HG03571 (cell line): ENCODE data around the gene SUGP2.

Experiments used
- ATAC-seq: cut with Tn5 transposase; IDR thresholded peaks from one replicate; pipeline ENCODE4 v1.9.1; 2021; ENCODE audit not compliant: unreplicated experiment

SUGP2 gene

DNA sequence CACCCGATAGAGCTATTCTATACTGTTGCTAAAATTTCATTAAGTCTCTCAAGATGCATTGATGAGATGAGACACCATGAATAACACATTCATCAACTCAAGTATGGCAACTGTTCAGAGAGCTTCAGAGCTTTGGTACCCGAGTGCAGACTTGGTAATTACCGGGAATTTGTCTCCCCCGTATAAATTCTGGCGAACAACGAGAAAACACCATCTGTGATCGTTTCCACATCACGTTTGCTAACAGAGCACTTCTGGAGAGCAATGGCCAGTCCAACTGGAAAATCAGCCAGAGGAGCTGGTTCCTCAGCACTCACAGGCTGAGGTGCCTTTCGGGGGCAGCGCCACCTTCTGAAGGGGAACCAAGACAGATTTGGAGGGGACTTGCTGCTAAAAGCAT lies 40.2 kb downstream of the SUGP2 start:
- ATAC-seq = no peak

DNA sequence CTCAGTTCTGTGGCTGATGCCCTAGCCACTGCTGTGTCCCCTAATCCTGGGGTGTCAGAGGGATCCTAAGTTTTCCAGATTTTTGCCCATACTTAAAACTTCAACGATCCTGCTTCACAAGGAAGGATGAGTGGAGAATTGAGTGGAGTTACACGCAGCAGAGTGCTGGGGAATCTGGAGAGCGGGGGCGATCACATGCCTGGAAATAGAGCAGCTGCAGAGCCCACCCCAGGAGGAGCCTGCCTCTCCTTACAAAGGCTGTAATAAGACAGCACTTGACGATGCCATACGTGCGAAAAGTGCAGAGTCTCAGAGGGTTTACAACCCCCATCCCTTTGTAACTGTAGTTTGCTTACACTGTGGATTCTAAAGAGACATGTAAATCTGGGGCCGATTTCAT lies 40.6 kb downstream of the SUGP2 start:
- ATAC-seq = no peak

DNA sequence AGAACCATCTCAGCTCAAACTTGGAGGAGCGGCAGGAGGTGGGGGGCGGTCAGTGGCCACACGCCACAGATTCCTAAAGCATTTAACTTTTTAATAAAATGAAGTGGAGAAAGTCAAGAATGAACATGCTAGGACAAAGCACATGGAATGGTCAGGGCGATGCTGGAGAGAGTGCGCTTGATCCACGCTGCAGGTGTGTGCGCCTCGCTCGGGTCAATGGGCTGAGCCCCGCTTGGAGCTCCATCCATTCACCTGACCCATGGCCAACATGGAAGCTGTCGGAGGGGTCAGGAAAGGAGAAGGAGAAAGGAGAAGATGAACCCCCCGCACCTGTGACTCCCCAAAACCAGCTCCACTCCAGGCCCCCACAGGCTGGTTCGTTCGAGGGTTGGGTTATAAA lies 41.8 kb downstream of the SUGP2 start:
- no peak for ATAC-seq

DNA sequence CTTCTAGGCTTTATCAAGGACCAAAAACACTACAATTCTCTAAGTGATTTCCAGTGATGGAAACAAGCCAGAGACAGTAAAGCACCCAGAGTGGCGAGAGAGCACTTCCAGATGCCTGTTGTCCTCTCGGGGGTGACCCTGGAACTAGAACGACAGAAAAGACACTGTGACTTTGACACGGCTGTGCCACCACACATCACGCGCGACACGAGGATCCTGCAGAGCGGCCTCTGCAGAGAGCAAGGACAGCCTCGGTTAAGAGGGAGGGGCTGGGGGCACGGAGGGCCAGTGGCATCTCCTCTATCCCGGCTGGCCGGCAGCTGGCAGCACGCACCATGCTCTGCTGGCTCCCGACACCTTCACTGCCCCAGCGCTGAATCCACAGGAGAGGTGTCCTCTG lies 42.3 kb downstream of the SUGP2 start:
- ATAC-seq = no peak

DNA sequence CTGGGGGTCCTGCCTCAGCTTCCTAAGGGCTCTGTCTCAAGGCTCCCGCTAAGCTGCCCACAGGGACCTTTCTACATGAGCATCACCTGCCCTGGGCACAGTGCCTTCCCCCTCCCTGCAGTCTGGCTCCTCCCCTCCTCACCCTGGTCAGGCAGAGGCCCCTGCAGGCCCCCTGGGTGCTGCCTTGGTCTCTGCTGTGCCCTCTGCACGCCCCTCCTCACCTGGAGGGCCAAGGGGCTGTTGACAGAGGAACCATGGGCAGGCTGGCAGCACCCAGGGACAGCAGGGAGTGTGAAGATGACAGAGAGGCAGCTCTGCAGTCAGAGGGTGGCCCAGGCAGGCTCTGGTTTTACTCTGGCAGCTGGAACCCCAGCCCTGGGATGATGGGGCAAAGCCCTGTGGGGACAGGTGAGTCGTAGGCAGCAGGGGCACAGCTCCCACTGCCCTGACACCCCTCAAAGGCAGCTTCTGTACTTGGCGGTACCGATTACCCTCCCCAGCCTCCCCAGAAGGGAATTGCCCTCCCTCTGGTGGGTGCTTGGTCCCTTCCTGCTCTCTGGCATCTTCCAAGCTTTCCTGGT lies 43.1 kb downstream of the SUGP2 start:
- no peak for ATAC-seq

DNA sequence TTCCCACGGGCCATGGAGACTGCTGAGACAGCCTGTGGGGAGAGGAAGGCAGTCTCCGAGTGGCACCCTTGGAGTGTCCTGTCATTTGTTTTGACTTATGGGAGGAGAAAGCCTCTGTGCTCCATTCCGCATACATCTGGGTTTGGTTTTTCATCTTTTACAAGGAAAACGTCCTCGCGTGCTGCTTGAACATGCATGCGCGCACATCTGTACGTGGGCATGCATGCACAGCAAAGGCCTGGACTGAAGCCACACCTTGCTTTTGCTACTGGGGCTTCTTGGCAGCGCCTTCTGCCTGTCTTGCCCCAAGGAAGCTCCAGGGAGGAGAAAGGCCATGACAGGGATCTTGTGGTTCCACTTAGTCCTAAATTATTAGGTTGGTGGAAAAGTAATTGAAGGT lies 44.0 kb downstream of the SUGP2 start:
- ATAC-seq = no peak

DNA sequence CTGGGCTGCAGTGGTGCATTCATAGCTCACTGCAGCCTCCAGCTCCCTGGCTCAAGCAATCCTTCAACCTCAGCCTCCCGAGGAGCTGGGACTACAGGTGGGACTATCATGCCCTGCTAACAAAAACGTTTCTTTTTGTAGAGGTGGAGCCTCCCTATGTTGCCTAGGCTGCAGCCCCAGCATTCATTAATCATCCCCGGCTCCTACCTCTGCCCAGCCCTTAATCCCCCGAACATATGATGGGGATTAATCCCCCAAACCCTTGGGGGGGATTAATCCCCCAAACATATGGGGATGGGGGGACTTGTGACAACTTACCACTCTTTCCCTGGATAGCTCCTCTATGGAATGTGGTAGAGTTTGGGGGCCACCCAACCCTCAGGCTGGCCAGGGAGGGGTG lies 45.9 kb downstream of the SUGP2 start:
- no peak for ATAC-seq

DNA sequence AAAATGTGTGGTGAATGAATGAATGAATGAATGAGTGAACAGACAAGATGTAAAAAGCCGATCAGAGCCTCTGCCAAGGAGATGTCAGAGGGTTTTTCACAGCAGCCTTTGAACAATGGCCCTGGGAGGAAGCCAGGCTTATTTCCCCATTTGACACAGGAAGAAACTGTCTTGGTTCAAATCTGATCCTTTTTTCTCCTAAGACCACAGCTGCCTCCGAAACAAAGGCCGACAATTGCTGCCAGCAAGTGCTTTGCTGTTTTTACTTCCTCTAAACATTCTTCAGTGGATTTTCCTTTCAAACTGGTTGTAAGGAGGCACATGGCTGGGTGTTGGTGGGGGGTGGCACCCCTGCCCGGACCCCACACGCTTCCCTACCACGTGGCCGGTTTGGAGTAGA lies 48.1 kb downstream of the SUGP2 start:
- ATAC-seq = no peak

DNA sequence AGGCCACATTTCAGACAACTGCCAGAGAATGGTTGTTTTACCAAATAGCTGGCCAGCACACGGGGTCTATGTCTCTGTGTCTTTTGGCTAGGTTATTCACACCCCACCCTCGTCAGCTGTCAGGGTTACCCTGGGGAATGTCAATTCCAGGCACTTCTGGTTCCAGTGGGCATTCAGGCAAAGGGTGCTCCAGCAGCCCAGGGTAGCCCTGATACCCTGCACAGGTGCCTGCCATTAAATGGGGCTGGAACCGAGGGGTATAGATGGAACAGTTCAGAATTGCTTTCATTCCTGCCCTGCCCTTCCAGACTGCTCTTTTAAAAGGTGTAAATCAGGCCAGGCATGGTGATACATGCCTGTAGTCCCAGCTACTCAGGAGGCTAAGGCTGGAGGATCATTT lies 49.1 kb downstream of the SUGP2 start:
- no peak for ATAC-seq

DNA sequence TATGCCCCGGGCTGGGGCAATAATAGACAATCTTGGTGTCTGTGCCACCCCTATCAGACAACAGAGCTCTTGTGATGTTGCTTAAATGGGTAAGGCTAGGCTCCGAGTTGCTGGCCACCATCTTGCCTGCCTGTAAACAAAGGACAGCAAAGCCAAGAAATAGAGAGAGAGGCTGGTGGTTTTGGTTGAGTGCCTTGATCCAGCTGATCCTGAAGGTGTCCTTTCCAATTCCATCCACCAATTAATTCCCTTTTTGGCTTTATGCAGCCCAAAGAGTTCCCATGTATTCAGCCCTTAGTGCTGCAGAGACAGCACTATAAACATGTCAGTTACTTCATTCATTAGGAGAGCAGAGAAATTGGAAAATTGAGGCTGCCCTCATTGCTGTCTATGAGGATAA lies 50.6 kb downstream of the SUGP2 start:
- ATAC-seq = no peak

DNA sequence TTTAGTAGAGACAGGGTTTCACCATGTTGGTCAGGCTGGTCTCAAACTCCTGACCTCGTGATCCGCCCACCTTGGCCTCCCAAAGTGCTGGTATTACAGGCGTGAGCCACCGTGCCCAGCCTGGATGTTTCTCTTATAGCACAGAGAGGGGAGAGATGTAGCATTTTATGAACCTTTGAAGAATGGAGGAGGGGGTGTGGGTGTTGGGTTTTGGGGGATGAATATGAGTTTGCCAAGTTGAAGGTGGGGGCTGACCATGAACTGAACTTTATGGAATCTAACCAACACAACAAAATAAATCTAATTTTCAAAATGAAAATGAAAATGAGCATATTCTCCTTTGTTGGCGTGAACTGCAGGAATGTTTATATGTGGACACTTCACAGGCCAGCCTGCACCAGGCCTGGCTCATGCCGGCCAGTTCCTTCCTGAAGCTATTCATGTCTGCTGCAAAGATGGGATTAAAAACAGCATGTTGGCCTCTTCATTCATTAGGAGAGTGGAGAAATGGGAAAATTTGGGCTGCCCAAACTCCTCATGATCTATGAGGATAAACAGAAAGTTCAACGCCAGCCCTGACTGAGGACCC lies 52.8 kb downstream of the SUGP2 start:
- ATAC-seq = no peak

DNA sequence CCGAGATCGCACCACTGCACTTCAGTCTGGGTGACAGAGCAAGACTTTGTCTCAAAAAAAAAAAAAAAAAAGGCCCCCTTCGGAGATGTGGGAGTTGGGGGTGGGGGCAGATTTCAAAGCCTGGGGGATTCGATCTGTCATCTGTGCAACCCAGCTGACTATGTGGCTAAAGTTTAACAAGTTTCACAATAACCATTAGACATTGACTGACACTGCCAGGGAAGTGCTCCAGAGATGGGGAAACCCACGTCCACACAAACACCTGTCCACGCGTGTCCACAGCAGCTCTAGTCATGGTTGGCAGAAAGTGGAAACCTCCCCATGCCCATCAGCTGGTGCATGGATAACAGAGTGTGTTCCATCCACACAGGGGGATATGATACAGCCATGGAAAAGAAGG lies 54.7 kb downstream of the SUGP2 start:
- no peak for ATAC-seq

DNA sequence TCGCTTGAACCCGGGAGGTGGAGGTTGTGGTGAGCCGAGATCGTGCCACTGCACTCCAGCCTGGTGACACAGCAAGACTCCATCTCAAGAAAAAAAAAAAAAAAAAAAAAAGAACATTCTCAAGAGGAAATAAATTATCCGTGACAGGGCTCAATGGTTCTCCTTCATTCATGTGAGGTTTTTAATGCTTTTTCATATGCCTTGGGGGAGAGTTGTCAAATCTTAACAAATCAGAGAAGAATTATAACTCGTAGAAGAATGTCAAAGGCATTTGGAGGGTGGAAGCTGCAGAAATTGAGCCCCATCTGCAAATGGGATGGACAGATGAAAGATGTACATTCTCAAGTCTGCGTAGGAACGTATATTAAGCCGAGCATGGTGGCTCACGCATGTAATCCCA lies 57.4 kb downstream of the SUGP2 start:
- ATAC-seq = no peak

DNA sequence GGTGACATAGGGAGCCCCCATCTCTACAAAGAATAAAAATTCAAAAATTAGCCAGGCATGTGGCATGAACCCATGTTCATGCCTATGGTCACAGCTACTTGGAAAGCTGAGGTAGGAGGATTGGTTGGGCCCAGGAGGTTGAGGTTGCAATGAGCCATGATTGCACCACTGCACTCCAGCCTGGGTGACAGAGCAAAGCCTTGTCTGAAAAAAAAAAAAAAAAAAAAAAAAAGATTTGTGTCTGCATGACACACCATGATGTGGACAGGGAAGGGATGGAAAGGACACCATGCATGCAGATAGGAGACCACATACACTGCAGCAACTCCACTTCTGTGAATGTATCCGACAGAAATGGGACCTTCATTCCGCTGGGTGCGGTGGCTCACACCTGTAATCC lies 58.3 kb downstream of the SUGP2 start:
- ATAC-seq = no peak

DNA sequence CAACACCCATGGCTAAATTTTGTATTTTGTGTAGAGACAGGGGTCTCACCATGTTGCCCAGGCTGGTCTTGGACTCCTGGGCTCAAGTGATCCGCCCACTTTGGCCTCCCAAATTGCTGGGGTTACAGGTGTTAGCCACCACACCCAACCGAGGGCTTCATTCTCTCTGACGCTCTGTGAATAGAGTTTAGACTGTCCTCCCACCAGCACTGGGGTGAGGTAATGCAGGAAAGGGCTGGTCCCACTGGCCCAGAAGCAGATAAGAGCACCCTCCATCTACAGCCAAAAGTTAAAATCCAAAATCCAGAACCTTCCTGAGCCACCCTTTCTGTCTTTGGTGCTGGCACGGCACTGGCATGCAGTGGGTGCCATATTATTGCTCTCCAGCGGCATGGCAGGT lies 60.5 kb downstream of the SUGP2 start:
- ATAC-seq = no peak

DNA sequence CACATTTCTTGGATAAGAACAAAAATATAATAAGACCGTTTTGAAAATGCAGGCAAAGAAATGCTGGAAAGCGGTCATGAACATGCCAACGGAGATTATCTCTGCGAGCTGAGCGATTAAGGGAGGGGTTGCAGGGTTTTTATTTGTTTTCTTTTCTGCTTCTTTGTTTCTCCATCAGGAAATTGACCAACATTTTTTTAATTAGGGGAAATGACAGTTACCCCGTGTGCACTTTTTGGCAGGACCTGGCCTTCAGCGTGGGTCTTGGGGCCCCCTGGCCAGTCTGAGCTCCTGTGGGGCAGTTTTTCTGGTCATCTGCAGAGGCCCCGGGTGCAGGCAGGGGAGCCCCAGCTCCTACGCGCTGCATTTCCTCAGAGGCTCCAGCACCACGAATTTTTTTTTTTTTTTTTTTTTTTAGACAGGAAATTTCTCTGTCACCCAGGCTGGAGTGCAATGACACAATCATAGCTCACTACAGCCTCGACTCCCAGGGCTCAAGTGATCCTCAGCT lies 61.0 kb downstream of the SUGP2 start:
- no peak for ATAC-seq

DNA sequence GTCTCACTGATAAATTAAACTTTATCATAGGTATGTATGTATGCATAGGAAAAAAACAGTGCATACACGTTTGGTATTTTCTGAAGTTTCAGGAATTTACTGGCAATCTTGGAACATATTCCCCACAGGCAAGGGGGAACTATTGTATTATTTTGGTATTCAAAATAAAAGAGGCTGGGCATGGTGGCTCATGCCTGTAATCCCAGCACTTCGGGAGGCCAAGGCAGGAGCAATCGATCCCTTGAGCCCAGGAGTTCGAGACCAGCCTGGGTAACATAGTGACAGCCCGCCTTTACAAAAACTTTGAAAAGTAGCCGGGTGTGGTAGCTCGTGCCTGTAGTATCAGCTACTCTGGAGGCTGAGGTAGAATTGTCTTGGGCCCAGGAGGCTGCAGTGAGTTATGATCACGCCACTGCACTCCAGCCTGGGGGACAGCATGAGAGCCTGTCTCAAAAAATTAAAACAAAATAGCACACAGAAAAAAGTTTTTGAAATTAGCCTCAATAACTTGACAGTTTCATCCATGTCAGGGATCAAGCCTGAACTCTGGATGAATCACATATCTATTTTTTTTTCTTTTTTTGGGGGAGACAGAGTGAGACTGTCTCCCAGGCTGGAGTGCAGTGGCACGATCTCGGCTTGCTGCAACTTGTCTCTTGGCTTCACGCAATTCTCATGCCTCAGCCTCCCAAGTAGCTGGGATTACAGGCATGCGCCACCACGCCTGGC lies 63.2 kb downstream of the SUGP2 start:
- ATAC-seq = no peak

DNA sequence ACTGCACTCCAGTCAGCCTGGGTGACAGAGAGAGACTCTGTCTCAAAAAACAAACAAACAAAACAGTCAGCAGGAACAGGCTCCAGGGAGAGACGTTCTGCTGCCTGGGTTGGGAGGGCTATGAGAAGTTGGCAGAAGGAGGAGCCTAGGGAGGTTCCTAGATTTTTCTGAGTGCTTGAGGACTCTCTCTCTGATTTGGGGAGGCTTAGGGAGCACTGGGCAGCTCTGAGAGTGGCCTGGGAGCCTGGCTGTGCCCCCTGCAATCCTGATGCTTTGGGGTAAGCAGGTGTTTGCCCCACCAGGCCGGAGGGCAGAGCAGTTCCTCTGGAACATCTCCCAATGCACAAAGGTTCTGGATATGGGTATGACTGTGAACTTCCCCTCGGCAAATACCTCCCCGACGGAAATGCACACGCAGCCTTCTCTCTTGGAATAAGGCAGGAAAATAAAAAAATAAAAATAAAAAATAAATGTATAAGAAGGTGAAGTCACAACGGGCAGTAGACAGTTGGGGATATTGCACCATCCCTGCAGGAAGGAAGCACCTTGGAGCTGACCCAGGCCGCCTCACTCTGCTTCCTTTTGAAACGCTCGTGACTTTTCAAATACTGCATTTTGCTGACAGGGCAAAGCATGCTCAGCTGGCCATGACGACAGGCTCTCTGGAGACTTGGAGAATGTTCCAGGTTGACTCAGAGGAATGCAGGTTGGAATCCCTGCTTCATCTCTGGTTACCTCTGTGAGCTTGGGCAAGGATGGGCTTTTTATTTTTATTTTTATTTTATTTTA lies 65.8 kb downstream of the SUGP2 start:
- ATAC-seq = no peak

DNA sequence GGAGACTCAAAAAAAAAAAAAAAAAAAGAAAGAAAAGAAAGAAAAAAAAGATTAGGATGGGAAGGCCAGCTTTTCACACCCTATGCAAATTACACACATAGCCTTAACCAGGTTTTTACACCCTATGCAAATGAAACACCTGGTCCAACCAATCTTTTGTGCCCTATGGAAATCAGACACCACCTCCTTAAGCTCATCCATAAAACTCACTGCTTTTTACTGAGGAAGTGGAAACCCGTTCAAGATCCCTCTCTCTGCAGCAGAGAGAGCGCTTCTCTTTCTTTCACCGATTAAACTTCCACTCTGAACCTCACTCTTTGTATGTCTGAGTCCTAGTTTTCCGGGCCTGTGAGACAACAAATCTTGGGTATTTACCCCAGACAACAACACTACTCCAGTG lies 67.0 kb downstream of the SUGP2 start:
- ATAC-seq = no peak

DNA sequence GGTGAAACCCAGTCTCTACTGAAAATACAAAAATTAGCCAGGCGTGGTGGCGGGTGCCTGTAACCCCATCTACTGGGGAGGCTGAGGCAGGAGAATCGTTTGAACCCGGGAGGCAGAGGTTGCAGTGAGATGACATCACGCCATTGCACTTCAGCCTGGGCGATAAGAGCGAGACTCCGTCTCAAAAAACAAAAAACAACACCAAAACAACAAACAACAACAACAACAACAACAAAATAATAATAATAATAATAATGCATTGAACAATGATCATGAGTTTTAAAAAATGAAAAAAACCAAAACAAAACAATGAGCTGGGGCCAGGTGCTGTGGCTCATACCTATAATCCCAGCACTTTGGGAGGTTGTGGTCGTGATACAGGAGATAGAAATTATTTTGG lies 69.2 kb downstream of the SUGP2 start:
- ATAC-seq = no peak

DNA sequence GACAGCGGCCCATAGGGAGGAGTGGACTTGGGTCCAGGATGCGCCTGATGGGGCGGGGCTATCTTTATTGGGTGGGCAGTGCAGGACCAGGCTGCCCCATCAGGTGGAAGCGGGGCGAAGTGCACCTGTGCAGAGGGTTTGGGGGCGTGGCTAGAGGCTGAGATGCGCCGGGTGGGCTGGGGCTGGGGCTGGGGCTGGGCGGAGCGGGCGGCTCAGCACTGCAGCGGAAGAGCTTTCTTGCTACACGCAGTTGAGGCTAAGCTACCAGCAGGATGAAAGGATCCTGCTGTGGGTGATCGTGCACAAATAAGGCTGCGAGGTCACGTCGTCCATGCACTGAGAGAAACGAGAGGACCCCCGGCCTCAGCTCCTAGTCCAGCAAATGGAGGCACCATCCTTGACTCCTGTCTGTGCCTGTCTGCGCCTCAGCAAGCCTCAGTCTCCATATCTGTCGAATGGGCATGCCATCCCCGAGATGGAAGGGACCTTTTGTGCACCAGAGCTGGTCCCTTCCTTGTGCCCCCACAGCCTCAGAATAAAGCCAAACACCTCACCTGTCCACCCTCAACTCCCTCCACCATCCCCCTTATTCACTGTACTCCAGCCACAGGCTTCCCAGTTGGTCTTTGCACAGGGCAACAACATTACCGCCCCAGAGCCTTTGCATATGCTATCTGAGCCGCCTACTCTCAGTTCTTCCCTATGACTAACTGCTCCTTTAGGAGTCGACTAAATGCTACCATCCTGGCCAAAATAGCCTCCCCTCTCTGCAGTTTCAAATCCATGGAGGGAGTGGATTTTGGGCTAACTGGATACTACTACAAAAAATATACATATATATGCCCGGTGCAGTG lies 71.3 kb downstream of the SUGP2 start:
- no peak for ATAC-seq
